Measurements from ENCODE around the gene COG1. TPM values are rescaled to one million over a fixed set of nuclear protein-coding genes. Genes with fewer than 3 reads are reported as not detected.
A peak's percentile ranks its signal among the peaks of the same experiment; 100 is the strongest.

The COG1 gene
- total RNA-seq, 1 experiment from 2014 or later: 39.3 TPM

DNA sequence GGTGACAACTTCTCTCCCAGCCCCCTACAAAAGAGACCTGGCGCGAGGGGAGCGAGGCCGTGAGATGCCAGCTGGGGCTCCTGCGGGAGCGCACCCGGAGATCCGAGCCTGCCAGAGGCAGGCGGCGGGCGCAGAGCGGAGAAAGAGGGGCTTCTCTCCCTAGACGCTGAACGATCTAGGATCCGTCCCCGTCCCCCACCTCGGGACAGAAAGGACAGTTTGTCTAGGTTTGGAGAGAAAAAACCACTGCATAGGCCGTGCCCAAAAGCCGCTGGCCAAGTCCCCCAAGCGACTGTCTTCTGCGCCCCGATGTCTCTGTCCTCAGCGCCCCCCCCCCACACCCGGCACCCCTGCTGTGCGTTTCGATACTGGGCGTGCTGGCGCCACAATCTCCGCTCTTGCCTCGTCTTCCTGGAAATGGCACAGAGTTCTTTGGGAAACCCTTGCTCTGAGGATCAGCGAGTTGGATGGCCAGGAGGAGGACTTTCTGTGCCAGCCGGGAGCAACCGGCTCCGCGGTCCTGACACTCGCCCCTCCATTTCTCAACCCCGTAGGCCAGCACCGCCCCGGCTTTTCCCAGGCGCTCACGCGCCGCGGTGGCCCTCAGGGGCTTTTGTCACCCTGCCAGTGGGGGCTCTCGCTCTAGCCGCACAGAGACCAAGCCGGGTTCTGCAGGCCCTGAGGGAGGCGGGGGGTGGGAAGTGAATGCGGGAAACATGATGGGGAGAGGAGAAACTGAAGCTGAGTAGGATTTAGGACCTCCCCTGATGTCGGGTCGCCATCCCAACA, 27.0 kb upstream of the COG1 start:
- in situ Hi-C loops (cut with HindIII; ENCODE audit: low pct_unique_long_range_greater_than_20kb, low sequenced_read_pairs): no loop called here
- DNase-seq (ENCODE audit: low read depth, low spot score): no peak

DNA sequence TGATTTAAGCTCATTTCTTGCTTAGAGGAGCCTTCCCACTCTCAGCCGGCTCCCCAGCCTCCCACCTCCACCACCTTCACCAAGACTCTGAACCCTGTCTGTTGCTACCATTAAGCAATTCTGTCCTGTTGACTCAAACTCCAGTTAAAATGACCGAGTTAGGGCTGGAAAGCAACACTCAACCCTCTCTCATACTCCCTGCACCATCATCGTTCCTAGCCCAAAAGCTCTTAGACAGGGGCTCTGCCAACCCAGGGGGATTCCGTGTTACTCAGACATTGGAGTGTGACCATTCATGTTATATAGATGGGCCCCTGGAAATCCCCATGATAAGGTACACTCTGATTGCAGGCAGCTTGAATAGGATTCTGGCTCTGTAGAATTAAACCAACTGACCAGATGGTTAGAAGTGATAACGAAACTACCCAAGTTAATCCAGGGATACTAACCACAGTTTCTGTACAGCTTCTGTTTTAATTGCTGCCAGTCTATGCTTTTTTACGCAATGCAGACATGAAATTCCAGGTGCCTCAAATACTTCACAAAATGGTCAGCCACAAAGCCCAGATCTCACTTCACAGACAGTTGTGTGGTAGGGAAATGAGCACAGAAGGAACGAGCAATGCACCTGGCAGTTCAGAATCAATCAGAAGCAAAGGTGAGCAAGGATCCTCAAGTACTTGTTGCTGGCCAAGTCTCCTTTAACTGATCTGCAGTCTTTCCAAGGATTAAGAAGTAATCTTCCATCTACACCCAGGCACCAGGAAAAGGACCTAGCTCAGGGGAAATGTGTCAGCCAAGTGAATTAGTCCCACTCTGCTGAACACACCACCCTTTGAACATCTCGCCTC, 25.9 kb upstream of the COG1 start:
- DNase-seq (ENCODE audit: low read depth, low spot score): no peak
- in situ Hi-C loops (cut with HindIII; ENCODE audit: low pct_unique_long_range_greater_than_20kb, low sequenced_read_pairs): no loop called here

DNA sequence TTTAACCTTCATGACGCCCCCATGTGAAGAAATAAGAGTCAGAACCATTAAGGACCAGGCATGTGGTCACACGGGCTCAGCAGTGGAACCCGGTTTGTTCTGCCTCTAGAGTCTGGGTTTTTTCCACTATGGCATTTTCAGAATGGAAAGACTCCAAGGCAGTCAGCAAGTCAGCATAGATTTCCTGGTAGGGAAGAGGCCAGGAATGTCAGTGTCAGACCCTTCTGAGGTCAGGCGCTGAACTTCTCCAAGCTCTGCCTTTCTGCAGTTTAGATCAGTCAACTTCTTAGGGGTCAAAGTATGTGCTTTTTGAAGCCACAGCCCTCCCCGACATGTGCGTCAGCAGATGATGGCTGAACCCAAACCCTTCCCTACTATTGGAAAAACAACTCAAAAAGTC, 24.2 kb upstream of the COG1 start:
- DNase-seq (ENCODE audit: low read depth, low spot score): no peak
- in situ Hi-C loops (cut with HindIII; ENCODE audit: low pct_unique_long_range_greater_than_20kb, low sequenced_read_pairs): no loop called here

DNA sequence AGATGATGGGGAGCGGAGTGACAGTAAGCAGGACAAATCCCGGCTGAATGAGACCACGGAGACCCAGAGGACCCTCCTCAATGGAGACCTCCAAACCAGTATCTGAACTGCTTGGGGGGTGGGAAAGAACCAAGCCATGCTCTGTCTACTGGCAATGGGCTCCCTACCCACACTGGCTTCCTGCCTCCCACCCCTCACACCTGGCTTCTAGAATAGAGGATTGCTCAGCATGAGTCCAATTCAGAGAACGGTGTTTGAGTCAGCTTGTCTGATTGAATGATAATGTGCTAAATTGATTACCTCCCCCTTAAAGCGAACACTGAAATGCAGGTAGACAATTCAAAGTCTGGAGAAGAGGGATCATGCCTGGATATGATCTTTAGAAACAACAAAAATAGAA, 22.5 kb upstream of the COG1 start:
- no peak for DNase-seq (ENCODE audit: low read depth, low spot score)
- in situ Hi-C loops (cut with HindIII; ENCODE audit: low pct_unique_long_range_greater_than_20kb, low sequenced_read_pairs): no loop called here

DNA sequence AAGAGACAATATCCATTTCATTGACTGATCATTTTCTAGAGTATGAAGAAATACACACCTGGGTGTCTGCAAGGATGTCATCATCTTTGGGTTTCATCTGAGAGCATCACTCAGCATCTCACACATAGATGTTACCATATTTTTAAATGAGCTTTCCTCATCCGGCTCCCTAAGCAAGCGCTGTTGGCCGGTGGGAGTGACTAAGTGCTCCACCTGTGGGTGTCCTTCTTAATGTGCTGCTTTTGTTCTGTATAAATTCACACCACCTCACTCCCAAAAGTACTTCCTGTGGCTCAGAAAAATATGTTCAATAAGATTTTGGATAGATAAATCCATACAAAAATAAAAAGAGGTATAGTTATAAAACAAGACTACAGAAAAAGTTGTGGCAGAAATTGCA, 20.6 kb upstream of the COG1 start:
- in situ Hi-C loops (cut with HindIII; ENCODE audit: low pct_unique_long_range_greater_than_20kb, low sequenced_read_pairs): no loop called here
- no peak for DNase-seq (ENCODE audit: low read depth, low spot score)

DNA sequence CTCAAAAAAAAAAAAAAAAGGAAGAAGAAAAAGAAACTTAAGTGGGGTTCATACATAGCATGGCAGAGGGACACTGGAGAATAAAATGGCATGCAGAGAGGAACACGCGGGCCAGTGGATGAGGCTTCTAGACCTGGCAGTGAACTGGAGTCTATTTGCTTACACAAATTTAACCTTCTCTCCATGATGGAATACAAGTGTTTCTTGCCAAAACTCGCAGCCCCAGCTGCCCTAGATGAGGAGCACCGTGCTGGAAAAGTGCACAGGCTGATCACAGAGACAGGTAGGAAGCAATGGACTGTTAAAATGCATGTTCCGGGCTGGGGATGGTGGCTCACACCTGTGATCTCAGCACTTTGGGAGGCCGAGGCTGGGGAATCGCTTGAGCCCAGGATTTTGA, 18.7 kb upstream of the COG1 start:
- in situ Hi-C loops (cut with HindIII; ENCODE audit: low pct_unique_long_range_greater_than_20kb, low sequenced_read_pairs): no loop called here
- DNase-seq (ENCODE audit: low read depth, low spot score): no peak

DNA sequence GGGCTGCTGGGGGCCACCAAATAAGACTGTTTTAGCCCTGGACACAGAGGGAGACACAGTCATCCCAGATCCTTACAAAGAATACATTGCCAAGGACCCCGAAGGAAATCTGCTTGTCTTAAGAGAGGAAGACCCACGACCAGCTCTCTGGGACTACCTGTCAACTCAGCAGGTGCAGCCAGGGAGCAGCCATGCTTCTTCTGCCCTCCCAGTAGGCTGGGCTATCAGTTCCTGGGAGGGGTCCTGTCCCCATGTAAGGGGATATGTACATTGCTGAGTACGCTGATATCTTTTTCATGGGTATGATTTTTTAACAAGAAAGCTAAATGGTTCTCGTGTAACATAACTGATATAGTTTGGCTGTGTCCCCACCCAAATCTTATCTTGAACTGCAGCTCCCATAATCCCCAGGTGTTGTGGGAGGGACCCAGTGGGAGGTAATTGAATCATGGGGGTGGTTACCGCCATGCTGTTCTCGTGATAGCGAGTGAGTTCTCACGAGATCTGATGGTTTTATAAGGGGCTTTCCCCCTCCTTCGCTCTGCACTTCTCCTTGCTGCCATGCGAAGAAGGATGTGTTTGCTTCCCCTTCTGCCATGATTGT, 16.8 kb upstream of the COG1 start:
- in situ Hi-C loops (cut with HindIII; ENCODE audit: low pct_unique_long_range_greater_than_20kb, low sequenced_read_pairs): no loop called here
- no peak for DNase-seq (ENCODE audit: low read depth, low spot score)

DNA sequence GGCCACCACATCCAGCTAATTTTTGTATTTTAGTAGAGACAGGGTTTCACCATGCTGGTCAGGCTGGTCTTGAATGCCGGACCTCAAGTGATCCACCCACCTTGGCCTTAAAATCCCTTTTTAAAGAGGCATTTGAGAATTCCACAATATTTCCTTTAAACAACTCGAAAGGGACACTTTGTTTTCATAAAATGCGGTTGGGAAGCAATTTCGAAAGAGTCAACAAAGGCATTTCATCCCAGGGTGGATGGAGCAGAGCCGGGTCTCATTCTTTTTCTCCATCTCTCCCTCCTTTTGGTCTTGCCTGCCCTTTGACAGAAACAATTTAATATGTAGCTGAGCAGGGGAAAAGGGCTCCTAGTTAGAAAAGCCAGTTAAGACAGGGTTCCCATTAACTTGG, 13.5 kb upstream of the COG1 start:
- in situ Hi-C loops (cut with HindIII; ENCODE audit: low pct_unique_long_range_greater_than_20kb, low sequenced_read_pairs): no loop called here
- DNase-seq (ENCODE audit: low read depth, low spot score): no peak

DNA sequence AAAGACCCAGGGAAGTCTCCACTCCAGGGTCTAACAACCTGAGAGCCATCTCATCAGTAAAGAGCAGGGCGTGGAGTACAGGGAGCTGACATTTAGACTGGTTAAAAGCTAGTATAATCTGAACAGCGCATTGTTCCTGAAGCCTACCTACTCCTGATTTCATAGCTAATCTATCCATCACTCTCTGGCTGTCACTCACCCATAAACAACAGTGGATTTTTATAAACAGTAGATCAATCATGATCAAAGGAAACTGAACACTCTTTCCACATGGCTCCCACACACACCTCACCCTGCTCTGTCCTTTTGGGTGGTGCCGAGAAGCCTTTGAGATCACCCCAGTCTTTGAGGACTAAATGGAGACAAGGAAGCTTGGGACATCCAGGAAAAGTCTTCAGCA, 13.0 kb upstream of the COG1 start:
- DNase-seq (ENCODE audit: low read depth, low spot score): no peak
- in situ Hi-C loops (cut with HindIII; ENCODE audit: low pct_unique_long_range_greater_than_20kb, low sequenced_read_pairs): loop anchor here (5.0 kb wide), 1 partner anchor 193 kb away; no protein-coding TSS in a partner anchor

DNA sequence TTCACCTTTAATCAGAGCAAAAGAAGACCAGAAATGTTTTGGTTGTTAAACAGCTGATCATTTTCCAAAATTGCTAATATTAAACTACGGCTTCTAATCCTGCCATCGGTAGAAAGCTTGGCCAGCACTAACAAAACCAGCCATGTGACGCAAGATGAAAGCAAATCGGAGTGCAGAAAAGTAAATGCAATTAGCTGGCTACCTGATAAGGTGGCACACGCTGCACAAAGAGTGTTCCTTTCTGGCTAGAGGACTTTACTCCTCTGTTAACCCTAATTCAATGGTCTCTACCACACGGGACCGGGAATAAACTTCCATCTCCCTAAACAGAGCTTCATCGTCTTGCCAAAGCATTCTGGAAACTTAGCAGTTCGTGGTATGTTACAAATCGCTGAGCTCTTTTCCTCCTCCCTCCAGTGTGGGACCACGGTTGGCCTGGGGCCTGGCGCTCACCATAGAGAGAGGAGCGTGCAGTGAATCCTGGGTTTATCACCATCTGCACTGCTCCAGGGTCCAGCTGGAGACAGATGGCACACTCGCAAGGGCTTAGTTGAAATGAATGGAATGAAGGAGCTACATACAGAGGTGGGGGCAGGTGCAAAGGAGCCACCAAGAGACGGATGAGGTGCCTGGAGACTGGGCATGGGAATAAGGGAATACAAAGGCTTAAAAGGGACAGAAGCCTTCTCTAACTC, 10.1 kb upstream of the COG1 start:
- in situ Hi-C loops (cut with HindIII; ENCODE audit: low pct_unique_long_range_greater_than_20kb, low sequenced_read_pairs): loop anchor here (5.0 kb wide), 1 partner anchor 195 kb away; no protein-coding TSS in a partner anchor

DNA sequence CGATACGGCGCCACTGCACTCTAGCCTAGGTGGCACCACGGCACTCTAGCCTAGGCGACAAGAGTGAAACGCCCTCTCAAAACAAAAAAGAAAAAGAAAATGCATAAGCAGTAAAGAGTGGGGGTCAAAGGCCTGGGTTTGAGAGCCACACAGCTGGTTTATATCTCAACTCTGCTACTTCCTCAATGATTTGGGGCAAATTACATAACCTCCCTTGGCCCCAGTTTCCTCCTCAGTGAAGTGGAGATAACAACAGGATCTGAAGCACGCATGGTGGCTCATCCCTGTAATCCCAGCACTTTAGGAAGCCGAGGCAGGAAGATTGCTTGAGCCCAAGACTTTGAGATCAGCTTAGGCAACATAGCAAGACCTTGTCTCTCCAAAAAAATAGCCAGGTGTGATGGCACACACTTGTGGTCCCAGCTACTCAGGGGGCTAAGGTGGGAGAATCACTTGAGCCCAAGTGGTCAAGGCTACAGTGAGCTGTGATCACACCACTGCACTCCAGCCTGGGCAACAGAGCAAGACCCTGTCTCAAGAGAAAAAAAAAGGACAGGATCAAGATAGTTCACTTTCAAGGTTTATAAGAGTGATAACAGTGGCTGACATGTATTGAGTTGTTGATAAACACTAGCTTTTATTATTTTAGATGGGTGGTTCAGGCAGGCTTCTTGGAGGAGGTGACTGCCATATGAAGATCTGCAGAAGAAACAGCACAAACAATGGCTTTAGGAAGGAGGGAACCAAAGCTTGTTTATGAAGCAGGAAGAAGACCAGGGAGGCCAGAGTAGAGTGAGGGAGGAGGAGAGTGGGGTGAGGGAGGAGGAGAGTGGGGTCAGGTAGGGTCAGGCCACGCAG, 8.5 kb upstream of the COG1 start:
- no peak for DNase-seq (ENCODE audit: low read depth, low spot score)
- in situ Hi-C loops (cut with HindIII; ENCODE audit: low pct_unique_long_range_greater_than_20kb, low sequenced_read_pairs): loop anchor here (5.0 kb wide), 1 partner anchor 197 kb away; no protein-coding TSS in a partner anchor

More for the DNA sequence above, 10.1 kb upstream of the COG1 start:
- no peak for DNase-seq (ENCODE audit: low read depth, low spot score)

DNA sequence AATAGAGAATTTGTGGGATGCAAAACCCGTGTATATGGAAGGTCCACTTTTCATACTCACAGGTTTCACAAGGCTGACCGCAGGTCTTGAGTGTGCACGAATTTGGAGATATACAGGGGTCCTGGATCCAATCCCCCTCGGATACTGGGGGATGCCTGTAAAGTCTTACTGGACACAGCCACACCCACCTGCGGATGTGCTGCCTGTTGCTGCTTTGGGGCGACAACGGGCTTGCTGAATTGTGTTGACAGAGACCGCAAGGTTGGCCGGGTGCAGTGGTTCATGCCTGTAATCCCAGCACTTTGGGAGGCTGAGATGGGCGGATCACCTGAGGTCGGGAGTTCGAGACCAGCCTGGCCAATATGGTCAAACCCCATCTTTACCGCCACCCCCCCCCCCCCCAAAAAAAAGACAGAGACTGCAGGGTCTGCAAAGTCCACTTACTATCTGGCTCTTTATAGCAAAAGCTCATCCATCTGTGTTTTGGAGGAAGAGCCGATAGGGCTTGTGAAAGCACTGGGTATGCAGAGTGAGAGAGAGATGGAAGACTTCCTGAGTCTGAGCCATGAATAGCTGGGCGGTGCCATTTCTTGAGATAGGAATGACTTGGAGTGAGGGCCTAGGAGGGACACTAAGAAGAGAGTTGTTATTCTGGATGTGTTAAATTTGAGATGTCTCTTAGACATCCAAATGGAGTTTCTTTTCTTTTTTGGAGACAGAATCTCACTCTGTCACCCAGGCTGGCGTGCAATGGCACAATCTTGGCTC, 6.4 kb upstream of the COG1 start:
- no peak for DNase-seq (ENCODE audit: low read depth, low spot score)
- in situ Hi-C loops (cut with HindIII; ENCODE audit: low pct_unique_long_range_greater_than_20kb, low sequenced_read_pairs): no loop called here

DNA sequence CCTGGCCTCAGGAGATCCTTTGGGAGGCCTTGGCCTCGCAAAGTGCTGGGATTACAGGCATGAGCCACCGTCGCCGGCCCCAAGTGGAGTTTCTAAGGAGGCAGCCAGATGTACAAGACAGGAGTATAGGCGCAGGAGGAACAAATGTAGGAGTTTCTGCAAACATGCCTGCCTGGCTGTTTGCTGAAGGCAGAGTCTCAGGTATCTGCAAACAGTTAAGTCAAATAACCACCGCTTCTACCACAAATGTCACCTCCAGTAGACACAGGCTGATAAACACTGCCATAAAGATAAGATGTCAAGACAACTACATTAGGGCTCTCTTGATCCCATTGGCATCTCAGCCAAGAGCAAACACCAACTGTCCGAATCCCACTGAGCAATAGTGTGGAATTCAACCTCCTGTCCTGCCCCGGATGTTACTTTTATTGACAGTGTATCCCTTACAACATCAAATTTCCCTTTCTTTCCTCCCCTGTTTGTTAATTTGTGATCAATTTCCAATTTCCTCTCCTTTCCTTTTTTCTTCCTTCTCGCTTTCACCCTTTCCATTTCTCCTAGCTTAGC, 5.6 kb upstream of the COG1 start:
- in situ Hi-C loops (cut with HindIII; ENCODE audit: low pct_unique_long_range_greater_than_20kb, low sequenced_read_pairs): no loop called here
- no peak for DNase-seq (ENCODE audit: low read depth, low spot score)

DNA sequence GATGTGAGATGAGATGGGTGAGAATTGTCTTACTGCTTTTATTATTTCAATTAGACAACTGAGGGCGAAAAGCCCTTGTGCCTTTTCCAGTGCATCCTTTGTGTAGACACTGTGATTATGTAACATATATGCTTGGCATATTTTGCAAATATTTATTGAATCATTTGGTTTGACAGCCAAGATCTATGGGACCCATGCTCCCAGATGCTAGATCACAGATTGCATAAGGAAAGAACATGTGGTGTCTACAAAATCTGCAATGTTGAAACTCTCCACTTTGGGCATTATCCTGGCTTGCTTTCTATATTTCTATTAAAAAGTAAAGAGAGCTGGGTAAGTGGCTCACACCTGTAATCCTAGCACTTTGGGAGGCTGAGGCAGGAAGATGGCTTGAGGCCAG, 4.8 kb upstream of the COG1 start:
- in situ Hi-C loops (cut with HindIII; ENCODE audit: low pct_unique_long_range_greater_than_20kb, low sequenced_read_pairs): no loop called here
- no peak for DNase-seq (ENCODE audit: low read depth, low spot score)

DNA sequence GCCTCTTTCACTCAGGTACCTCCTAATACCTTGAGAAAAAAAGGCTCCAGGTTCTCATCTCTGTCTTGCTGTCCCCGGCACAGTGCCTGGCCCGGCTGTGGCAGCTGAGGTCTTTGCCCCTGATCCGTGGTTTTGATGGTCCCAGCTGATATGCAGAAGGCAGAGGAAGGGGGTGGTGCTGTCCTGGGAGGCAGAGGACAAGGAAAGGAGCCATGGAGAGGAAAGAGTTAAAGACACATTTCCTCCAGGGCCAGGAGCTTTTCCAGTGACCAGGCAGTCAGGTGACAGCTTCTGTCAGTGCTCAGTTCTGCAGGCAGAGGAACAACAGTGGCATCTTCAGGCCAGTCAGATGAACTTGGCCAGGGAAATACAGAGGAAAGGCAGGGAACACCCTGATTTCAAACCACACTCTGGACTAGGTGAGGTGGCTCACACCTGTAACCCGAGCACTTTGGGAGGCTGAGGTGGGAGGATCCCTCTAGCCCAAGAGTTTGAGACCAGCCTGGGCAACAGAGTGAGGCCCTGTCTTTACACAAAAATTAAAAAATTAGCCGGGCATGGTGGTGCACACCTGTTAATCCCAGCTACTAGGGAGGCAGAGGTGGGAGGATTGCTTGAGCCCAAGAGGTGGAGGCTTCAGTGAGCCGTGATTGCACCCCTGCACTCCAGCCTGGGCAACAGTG, 3.3 kb upstream of the COG1 start:
- in situ Hi-C loops (cut with HindIII; ENCODE audit: low pct_unique_long_range_greater_than_20kb, low sequenced_read_pairs): no loop called here
- DNase-seq (ENCODE audit: low read depth, low spot score): peak; percentile 96

All from SK-MEL-5 (cell line).